G401 (cell line): ENCODE results near the gene KCNMA1. TPM values are rescaled to one million over a fixed set of nuclear protein-coding genes. Genes with fewer than 3 reads are reported as not detected.

Source experiments
- DNase-seq: peaks from one replicate; pipeline ENCODE4 v3.0.0-alpha.2; 2015; ENCODE audit warnings: low spot score
- in situ Hi-C: cut with HindIII; loops from 2 replicates; pipeline ENCODE4 v1.10.0; 2016; ENCODE audit warnings: low sequenced_read_pairs, mixed read lengths
- total RNA-seq: library from RNA; depleted of rRNA; stranded (reverse); fragments of >200 nt; shearing (Covaris generic); gene quantifications from 2 replicates; pipeline ENCODE4 v1.2.3, GENCODE V29; 2014

Gene KCNMA1
- total RNA-seq, 1 experiment from 2014 or later = 0.81 TPM

GRCh38 chr10:77636967-77637531, 559 bp downstream of the KCNMA1 start:
- no peak for DNase-seq
- in situ Hi-C loops = loop anchor here (25.0 kb wide), 1 partner anchor 475 kb away; no protein-coding TSS in a partner anchor

- DNase-seq = no peak
- in situ Hi-C loops = loop anchor here (25.0 kb wide), 1 partner anchor 474 kb away; no protein-coding TSS in a partner anchor
Observed at GRCh38 chr10:77636282-77636966, 1.2 kb downstream of the KCNMA1 start.

GRCh38 chr10:77635402-77636227, 2.0 kb downstream of the KCNMA1 start:
- no peak for DNase-seq
- in situ Hi-C loops = loop anchor here (25.0 kb wide), 1 partner anchor 473 kb away; no protein-coding TSS in a partner anchor

GRCh38 chr10:77634939-77635338, 2.7 kb downstream of the KCNMA1 start:
- in situ Hi-C loops = loop anchor here (25.0 kb wide), 1 partner anchor 473 kb away; no protein-coding TSS in a partner anchor
- DNase-seq = no peak

- in situ Hi-C loops = loop anchor here (25.0 kb wide), 1 partner anchor 471 kb away; no protein-coding TSS in a partner anchor
- DNase-seq = no peak
Observed at GRCh38 chr10:77633376-77633775, 4.2 kb downstream of the KCNMA1 start.

- in situ Hi-C loops = loop anchor here (25.0 kb wide), 1 partner anchor 469 kb away; no protein-coding TSS in a partner anchor
- DNase-seq = peak; percentile 22
Observed at GRCh38 chr10:77631241-77631640, 6.4 kb downstream of the KCNMA1 start.

- no peak for DNase-seq
- in situ Hi-C loops = loop anchor here (25.0 kb wide), 1 partner anchor 468 kb away; no protein-coding TSS in a partner anchor
Observed at GRCh38 chr10:77630507-77630848, 7.1 kb downstream of the KCNMA1 start.

- in situ Hi-C loops = loop anchor here (25.0 kb wide), 1 partner anchor 468 kb away; no protein-coding TSS in a partner anchor
- no peak for DNase-seq
Observed at GRCh38 chr10:77629775-77630506, 7.7 kb downstream of the KCNMA1 start.

GRCh38 chr10:77628906-77629730, 8.5 kb downstream of the KCNMA1 start:
- in situ Hi-C loops = loop anchor here (25.0 kb wide), 1 partner anchor 467 kb away; no protein-coding TSS in a partner anchor
- no peak for DNase-seq

GRCh38 chr10:77626266-77626935, 11.2 kb downstream of the KCNMA1 start:
- DNase-seq = no peak

GRCh38 chr10:77625379-77625778, 12.2 kb downstream of the KCNMA1 start:
- no peak for DNase-seq
- in situ Hi-C loops = loop anchor here (25.0 kb wide), 1 partner anchor 463 kb away; no protein-coding TSS in a partner anchor

More at GRCh38 chr10:77626266-77626935, 11.2 kb downstream of the KCNMA1 start:
- in situ Hi-C loops = loop anchor here (25.0 kb wide), 1 partner anchor 464 kb away; no protein-coding TSS in a partner anchor

- no peak for DNase-seq
- in situ Hi-C loops = no loop called here
Observed at GRCh38 chr10:77622889-77623291, 14.7 kb downstream of the KCNMA1 start.

GRCh38 chr10:77620731-77621130, 16.9 kb downstream of the KCNMA1 start:
- in situ Hi-C loops = no loop called here
- DNase-seq = no peak

- in situ Hi-C loops = no loop called here
- no peak for DNase-seq
Observed at GRCh38 chr10:77619964-77620703, 17.5 kb downstream of the KCNMA1 start.

GRCh38 chr10:77618117-77618516, 19.5 kb downstream of the KCNMA1 start:
- in situ Hi-C loops = no loop called here

GRCh38 chr10:77616766-77617165, 20.8 kb downstream of the KCNMA1 start:
- in situ Hi-C loops = no loop called here
- DNase-seq = no peak

More at GRCh38 chr10:77618117-77618516, 19.5 kb downstream of the KCNMA1 start:
- DNase-seq = no peak
